ENCODE data around the gene FAM98B. TPM values are rescaled to one million over a fixed set of nuclear protein-coding genes. Genes with fewer than 3 reads are reported as not detected.

The FAM98B gene
- total RNA-seq, 1 experiment from 2014 or later = 20.5 TPM

DNA sequence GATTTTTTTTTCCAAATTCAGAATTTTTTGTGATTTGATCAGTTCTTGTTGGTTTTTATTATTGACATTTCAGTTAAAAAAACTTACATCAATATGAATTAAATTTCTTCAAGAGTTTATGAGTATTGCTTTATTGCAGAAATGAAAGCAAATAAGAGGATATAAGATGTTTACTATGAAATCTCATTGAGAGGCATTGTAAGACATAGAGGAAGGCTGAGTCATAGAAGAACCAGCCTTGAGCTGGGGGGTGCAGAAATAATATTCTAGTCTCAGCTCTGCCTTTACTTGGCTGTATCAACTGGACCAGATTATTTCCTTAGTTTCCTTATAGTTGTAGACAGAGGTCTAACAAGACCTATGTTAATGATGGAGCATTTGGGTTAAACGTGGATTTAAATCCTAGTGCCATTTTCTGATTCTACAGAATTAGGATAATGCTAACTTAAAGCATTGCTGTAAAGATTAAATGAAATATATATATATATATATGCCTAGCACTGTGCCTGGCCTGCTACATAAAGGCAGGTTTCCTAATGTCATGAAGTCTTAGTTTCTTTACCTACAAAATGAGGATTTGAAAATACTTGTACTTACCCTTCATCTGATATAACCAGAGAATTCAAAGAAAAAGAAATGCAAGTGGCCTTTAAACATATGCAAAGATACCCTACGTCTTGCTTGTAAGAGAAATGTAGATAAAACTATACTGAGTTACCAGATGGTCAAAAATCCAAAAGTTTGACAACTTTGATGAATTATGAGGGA, 7.3 kb downstream of the FAM98B start:
- H3K27me3 Mint-ChIP-seq (ENCODE audit: unreplicated experiment) = no peaks in the 10 kb centered on the region
- peaks cover 4% of the 10 kb centered on the region for H3K36me3 Mint-ChIP-seq (ENCODE audit: insufficient read depth, unreplicated experiment)
- CTCF ChIA-PET = interaction anchor here (0.6 to 0.9 kb wide), 2 partner anchors 21 to 1660 kb away, joined by 4 read pairs; no protein-coding TSS in a partner anchor
- H3K9me3 Mint-ChIP-seq (ENCODE audit: low read depth, unreplicated experiment) = no peaks in the 10 kb centered on the region
- no peak overlapping the region for H3K27ac Mint-ChIP-seq (ENCODE audit: unreplicated experiment)
- BruUV-seq (replicated peaks) = no TSS peak
- no peak for DNase-seq
- H3K4me3 Mint-ChIP-seq (ENCODE audit: low read depth, unreplicated experiment) = no peak overlapping the region
- TF ChIP-seq CTCF (IDR thresholded peaks at IDR 0.05; ENCODE audit: unreplicated experiment) = no peak
- peaks cover 6% of the 10 kb centered on the region for H3K4me1 Mint-ChIP-seq (ENCODE audit: low read depth, unreplicated experiment)
- intact Hi-C loops (cut with micrococcal nuclease; ENCODE audit: unreplicated experiment) = no loop called here

- DNase-seq = no peak
- no peak overlapping the region for H3K27ac Mint-ChIP-seq (ENCODE audit: unreplicated experiment)
- no peaks in the 10 kb centered on the region for H3K27me3 Mint-ChIP-seq (ENCODE audit: unreplicated experiment)
- H3K4me3 Mint-ChIP-seq (ENCODE audit: low read depth, unreplicated experiment) = no peak overlapping the region
- H3K36me3 Mint-ChIP-seq (ENCODE audit: insufficient read depth, unreplicated experiment) = peaks cover 4% of the 10 kb centered on the region
- TF ChIP-seq CTCF (IDR thresholded peaks at IDR 0.05; ENCODE audit: unreplicated experiment) = no peak
- intact Hi-C loops (cut with micrococcal nuclease; ENCODE audit: unreplicated experiment) = no loop called here
- BruUV-seq (replicated peaks) = no TSS peak
- H3K4me1 Mint-ChIP-seq (ENCODE audit: low read depth, unreplicated experiment) = no peaks in the 10 kb centered on the region
- CTCF ChIA-PET = no interaction called here
- H3K9me3 Mint-ChIP-seq (ENCODE audit: low read depth, unreplicated experiment) = no peaks in the 10 kb centered on the region
Observed at GRCh38 chr15:38463893-38464292, 10.0 kb downstream of the FAM98B start.

DNA sequence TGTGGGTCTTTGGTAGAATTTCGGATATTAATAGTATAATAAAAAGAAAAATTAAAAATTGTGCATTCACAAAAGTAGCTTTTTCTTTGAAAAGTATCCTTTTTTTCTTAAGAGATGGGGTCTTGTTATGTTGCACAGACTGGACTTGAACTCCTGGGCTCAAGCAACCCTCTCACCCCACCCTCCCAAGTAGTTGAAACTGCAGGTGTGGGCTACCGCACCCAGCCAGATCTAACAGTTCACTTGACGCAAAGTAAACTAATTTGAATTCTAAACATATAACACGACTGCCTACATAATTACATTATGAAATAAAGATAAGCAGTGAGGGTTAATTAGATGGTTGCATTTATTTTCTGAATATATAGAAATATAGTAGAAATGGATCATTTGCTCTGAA, 10.7 kb downstream of the FAM98B start:
- Mint-ChIP-seq H3K27ac (ENCODE audit: unreplicated experiment) (no peak overlapping the region), H3K4me3 (ENCODE audit: low read depth, unreplicated experiment) (no peak overlapping the region), H3K4me1 (ENCODE audit: low read depth, unreplicated experiment) (no peaks in the 10 kb centered on the region), H3K27me3 (ENCODE audit: unreplicated experiment) (no peaks in the 10 kb centered on the region), H3K9me3 (ENCODE audit: low read depth, unreplicated experiment) (no peaks in the 10 kb centered on the region), H3K36me3 (ENCODE audit: insufficient read depth, unreplicated experiment) (peaks cover 2% of the 10 kb centered on the region)
- intact Hi-C loops (cut with micrococcal nuclease; ENCODE audit: unreplicated experiment) = no loop called here
- CTCF ChIA-PET = interaction anchor here (0.6 kb wide), 1 partner anchor 52 kb away, joined by 3 read pairs; no protein-coding TSS in a partner anchor
- BruUV-seq (replicated peaks) = no TSS peak
- no peak for TF ChIP-seq CTCF (IDR thresholded peaks at IDR 0.05; ENCODE audit: unreplicated experiment)
- DNase-seq = no peak

DNA sequence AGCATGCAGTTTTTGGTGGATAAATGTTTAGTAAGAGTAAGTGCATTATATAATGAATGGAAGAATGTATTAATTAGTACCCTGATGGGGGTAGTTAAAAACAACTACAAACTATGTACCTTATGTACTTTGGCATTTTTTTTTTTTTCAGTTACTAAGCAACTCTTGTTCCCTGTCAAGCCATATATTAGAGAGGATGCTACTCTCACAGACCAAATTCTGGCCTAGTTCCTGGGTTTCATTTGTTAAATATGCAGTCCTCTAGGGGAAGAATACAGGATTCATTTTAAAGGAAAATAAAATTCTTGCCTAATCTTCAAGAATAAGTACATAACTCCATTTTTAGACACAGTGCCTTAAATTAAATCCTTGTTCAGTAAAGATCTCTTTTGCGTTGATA, 16.9 kb downstream of the FAM98B start:
- no peak for DNase-seq
- intact Hi-C loops (cut with micrococcal nuclease; ENCODE audit: unreplicated experiment) = loop anchor here (5.0 kb wide), 1 partner anchor 226 kb away; no protein-coding TSS in a partner anchor
- Mint-ChIP-seq H3K9me3 (ENCODE audit: low read depth, unreplicated experiment) (no peaks in the 10 kb centered on the region), H3K36me3 (ENCODE audit: insufficient read depth, unreplicated experiment) (no peaks in the 10 kb centered on the region), H3K27ac (ENCODE audit: unreplicated experiment) (no peak overlapping the region), H3K4me3 (ENCODE audit: low read depth, unreplicated experiment) (no peak overlapping the region), H3K27me3 (ENCODE audit: unreplicated experiment) (no peaks in the 10 kb centered on the region), H3K4me1 (ENCODE audit: low read depth, unreplicated experiment) (no peaks in the 10 kb centered on the region)
- BruUV-seq (replicated peaks) = no TSS peak
- TF ChIP-seq CTCF (IDR thresholded peaks at IDR 0.05; ENCODE audit: unreplicated experiment) = no peak
- CTCF ChIA-PET = no interaction called here
